ENCODE results near the gene EPB41L4B.

- TF ChIP-seq CTCF (IDR thresholded peaks at IDR 0.05; ENCODE audit: low read depth, low read length), result no peak
- TF ChIP-seq EZH2phosphoT487 (IDR thresholded peaks at IDR 0.05; ENCODE audit: low read depth), result no peak
These were observed 34.3 kb downstream of the EPB41L4B start for GRCh38 chr9:109286571-109286977.
